Measurements from ENCODE around the gene FAM186B.

FAM186B gene

GRCh38 chr12:49648712-49649003, 43.2 kb upstream of the FAM186B start:
- H3K4me3 ChIP-seq (ENCODE audit: low read depth, low read length) = no peak overlapping the region
- ChIA-PET CTCF (interaction anchor here (0.7 to 23.1 kb wide), 14 partner anchors 11 to 317 kb away, joined by 3 to 766 read pairs (median 5); partner anchors contain the start of genes FMNL3, PRPF40B and TMBIM6), POLR2A (interaction anchor here (0.6 to 1.6 kb wide), 6 partner anchors 15 to 114 kb away, joined by 3 to 11 read pairs (median 4); partner anchors contain the start of genes FMNL3 and TMBIM6)
- no peak for DNase-seq (ENCODE audit: low read depth, low spot score)
- TF ChIP-seq CTCF (IDR thresholded peaks at IDR 0.05; ENCODE audit: insufficient read depth, low read length, missing control alignments) = no peak

DNA sequence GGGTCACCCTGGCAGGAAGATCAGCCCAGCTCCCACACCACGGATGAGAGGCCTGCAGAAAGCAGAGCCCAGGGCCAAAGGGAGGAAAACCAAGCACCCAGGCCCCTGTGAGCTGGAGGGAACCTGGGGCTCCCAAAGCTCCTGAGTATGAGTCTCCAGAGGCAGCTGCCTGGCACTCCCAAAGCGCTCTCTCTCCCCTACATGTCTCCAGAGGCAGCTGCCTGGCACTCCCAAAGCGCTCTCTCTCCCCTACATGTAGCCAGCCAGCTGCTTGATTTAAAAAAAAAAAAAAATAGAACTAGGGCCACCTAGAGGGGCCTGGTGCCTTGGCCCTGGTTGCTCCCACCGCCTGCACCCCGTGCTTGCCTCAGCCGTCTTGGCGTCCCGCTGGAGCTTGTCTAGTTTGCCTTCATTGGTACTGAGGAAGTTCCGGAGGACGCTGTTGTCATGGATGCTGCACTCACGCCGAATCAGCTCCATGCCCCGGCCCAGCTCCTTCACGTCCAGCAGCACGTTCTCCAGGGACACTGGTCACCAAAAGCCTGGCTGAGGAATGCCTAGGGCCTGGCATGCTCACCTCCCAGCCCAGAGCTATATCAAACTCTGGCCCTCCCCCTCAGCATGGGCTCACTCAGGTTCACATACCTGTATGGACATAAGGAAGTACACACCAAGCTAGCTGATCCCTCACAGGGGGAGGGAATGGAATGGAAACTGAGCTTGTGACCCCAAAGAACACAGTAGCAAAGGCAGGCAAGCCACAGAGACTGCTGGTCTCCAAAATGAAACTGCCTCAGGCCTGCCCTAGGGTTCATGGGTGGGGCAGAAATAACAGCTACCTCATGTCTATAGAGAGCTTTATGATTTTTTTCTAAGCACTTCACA, 42.6 kb upstream of the FAM186B start:
- DNase-seq (ENCODE audit: low read depth, low spot score) = no peak
- H3K4me3 ChIP-seq (ENCODE audit: low read depth, low read length) = no peak overlapping the region
- ChIA-PET CTCF (interaction anchor here (0.7 to 23.1 kb wide), 15 partner anchors 8 to 317 kb away, joined by 3 to 766 read pairs (median 5); partner anchors contain the start of genes FMNL3, PRPF40B and TMBIM6), POLR2A (interaction anchor here (0.6 to 1.6 kb wide), 6 partner anchors 15 to 114 kb away, joined by 3 to 11 read pairs (median 4); partner anchors contain the start of genes FMNL3 and TMBIM6)
- TF ChIP-seq CTCF (IDR thresholded peaks at IDR 0.05; ENCODE audit: insufficient read depth, low read length, missing control alignments) = no peak

DNA sequence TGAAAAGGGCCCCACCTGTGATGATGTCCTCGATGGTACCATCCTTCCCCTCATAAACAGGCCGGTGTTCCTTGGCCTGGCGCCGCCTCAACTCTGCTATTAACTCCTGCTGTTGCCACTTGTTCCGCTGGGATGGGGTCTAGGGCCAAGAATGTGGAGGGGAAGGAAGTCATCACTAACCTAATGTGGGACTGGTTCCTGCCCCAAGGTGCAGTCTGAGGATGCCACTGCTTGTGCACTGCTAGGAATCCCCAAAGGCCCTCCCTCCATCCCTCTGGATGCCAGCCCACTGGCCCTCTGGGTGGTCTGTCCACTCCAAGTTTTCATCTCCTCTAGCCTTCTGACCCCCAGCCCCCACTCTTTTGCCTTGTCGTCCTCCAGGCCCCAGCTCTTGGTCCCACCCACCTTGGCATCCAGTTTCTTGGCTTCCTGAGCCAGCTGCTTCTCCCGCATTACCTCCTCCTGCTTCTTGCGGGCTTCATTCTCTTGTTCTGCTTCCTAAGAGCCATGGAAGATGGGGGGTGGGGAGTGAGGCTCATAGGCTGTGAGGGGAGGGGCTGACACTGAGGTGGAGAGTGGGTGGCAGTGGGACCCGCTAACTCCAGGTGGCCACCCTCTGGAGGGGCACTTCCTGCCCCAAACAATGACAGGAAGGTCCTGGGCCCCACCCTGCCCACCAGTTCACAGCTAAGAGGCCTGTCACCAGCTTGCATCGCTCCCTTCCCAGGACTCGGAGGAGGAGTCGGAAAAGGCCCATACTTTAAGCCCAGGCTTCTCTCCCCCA, 41.6 kb upstream of the FAM186B start:
- no peak overlapping the region for H3K4me3 ChIP-seq (ENCODE audit: low read depth, low read length)
- no peak for DNase-seq (ENCODE audit: low read depth, low spot score)
- ChIA-PET POLR2A (interaction anchor here (1.6 kb wide), 1 partner anchor 16 kb away, joined by 3 read pairs; no protein-coding TSS in a partner anchor), CTCF (interaction anchor here (0.7 to 23.1 kb wide), 10 partner anchors 9 to 612 kb away, joined by 3 to 766 read pairs (median 15); partner anchors contain the start of genes FMNL3 and TMBIM6)
- TF ChIP-seq CTCF (IDR thresholded peaks at IDR 0.05; ENCODE audit: insufficient read depth, low read length, missing control alignments) = no peak

GRCh38 chr12:49646331-49646830, 40.9 kb upstream of the FAM186B start:
- DNase-seq (ENCODE audit: low read depth, low spot score) = no peak
- TF ChIP-seq CTCF (IDR thresholded peaks at IDR 0.05; ENCODE audit: insufficient read depth, low read length, missing control alignments) = no peak
- CTCF ChIA-PET = interaction anchor here (0.5 to 23.1 kb wide), 12 partner anchors 8 to 613 kb away, joined by 3 to 766 read pairs (median 20); partner anchors contain the start of genes FMNL3 and TMBIM6
- POLR2A ChIA-PET = no interaction called here
- no peak overlapping the region for H3K4me3 ChIP-seq (ENCODE audit: low read depth, low read length)

- ChIA-PET CTCF (interaction anchor here (0.5 to 23.1 kb wide), 25 partner anchors 9 to 357 kb away, joined by 3 to 766 read pairs (median 7); partner anchors contain the start of genes FMNL3, PRPF40B and TMBIM6), POLR2A (interaction anchor here (0.8 kb wide), 1 partner anchor 96 kb away, joined by 12 read pairs; the partner anchor contains the start of gene TMBIM6)
- DNase-seq (ENCODE audit: low read depth, low spot score) = no peak
- TF ChIP-seq CTCF (IDR thresholded peaks at IDR 0.05; ENCODE audit: insufficient read depth, low read length, missing control alignments) = no peak
- no peak overlapping the region for H3K4me3 ChIP-seq (ENCODE audit: low read depth, low read length)
These were observed 40.0 kb upstream of the FAM186B start for GRCh38 chr12:49645146-49646039.
